Measurements from ENCODE around the gene KLHL1.

KLHL1 gene

DNA sequence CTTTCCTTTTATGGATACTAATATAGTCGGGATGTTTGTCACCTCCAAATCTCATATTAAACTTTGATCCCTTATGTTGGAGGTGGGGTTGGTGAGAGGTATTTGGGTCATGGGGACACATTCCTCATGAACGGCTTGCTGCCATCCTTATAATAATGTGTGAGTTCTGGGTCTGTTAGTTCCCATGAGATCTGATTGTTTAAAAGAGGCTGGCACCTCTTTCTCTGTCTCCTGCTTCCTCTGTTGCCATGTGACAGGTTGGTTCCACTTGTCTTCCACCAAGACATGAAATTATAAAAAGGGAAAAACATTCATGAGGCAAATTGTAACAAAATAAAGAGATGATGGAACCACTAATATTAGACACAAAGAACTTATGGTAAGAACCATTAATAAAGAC lies 108.4 kb downstream of the KLHL1 start:
- no peak for DNase-seq

DNA sequence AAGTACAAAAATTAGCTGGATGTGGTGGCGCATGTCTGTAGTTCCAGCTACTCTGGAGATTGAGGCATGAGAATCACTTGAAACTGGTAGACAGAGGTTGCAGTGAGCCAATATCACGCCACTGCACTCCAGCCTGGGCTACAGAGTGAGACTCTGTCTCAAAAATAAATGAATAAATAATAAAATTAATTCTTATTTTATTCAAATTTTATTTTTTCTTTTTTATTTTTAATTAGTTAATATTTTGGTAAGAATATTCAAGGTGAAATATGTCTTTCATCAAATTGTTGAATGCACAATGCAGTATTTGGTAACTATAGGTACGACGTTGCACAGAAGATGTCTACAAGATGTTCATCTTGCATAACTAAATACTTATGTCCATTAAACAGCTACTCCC lies 111.2 kb downstream of the KLHL1 start:
- DNase-seq = no peak

DNA sequence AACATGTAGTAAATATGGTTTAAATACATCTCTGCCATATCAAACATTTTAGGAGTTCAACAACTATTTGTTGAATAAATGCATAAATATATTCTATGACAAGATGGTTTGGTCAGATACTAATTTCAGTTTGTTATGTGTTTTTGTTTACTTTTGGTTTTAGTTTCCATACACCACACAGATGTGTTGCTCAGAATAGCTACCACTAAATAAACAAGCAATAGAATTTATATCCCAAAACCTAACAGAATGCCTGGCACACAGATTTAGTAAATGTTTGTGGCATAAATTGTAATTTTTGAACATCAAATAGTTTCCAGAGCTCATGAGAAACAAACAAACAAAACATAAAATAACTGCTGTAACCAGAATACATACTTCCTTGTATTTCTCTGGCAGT lies 127.5 kb downstream of the KLHL1 start:
- no peak for DNase-seq

DNA sequence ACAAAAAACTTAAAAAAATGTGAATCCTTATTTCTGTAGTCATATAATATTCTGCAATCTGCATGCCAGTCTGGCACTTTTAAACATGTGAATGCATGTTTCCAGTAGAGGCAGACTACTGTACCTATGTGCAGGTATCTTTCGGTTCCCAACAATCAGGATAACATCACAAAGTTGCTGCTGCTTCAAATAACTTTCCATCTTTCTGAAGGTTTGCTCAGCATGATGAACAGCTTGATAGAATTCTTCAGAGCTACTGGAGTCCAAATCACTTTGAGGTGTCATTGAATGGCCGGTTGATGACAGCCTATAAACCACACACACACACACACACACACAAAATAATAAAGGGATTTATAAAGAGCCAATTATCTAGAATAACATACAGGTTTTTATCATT lies 132.8 kb downstream of the KLHL1 start:
- no peak for DNase-seq

DNA sequence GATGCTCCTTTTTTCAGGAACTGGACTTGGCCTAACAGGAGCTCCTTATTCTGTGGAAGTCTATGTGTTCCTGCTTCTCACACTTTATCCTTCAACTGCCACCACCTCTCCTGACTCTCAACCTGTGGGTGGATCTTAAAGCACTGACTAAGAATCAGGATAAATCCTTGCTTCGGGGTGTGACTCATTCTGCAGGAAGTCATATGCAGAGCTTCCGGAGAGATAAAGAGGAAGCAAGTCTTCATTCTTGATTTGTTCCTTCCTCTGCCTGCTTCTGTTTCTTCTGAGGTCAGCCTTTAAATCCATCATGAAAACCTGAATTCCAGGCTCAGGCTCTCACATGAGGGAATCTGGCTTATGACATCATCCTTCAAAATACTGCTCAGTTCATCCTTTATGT lies 137.7 kb downstream of the KLHL1 start:
- DNase-seq = peak; percentile 51

DNA sequence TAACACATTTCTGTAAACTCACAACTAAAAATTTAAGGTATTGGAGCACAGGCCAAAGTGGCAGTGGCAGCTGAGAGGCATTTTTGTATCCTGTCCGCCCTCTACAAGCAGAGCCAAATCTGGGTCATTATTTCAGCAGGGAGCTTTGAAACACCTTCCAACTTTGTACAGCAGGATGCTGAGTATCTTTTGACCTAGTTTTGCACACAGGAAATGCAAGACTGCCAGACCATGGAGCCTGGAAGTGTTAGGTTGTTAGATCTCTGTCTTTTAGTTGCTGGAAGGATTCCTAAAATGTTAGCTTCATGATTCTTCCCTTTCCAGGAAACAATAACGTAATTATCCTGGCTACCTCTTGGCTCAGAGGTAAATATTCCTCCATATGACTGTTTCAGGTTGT lies 149.2 kb downstream of the KLHL1 start:
- no peak for DNase-seq

DNA sequence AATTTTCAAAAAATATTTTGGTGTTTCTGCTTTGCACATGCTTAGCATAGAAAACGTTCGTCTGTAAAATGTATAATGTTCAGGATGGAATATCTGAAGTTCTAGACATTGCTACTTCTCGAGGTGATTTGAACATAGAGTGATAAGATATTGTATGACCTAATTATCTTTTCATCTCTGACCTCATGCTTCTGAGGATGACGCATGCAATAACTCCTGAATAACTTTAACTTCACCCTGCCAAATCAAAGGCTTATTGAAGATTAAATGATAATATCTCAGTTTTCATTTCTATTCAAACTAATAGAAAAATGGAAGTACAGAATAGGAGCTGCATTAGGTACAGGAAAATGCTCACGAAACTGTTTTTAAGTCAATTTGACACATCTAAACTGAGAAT lies 151.4 kb downstream of the KLHL1 start:
- no peak for DNase-seq

DNA sequence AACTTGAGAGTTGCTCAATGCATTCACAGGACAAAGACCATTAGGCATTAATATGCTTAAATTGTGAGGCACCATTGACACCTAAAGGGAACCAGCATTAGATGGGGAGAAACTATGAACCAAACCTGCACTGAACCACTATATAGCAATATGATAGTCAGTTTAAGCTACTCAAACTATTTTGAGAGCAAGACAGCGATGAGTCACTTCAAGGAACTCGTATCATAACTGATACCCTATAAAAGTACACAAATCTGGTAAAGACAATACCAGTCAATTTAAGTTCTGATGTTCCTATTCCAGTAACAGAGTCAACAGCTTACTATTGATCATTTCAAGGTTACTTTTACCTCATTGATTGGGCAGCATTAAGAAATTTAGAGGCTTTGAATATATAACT lies 151.9 kb downstream of the KLHL1 start:
- no peak for DNase-seq

DNA sequence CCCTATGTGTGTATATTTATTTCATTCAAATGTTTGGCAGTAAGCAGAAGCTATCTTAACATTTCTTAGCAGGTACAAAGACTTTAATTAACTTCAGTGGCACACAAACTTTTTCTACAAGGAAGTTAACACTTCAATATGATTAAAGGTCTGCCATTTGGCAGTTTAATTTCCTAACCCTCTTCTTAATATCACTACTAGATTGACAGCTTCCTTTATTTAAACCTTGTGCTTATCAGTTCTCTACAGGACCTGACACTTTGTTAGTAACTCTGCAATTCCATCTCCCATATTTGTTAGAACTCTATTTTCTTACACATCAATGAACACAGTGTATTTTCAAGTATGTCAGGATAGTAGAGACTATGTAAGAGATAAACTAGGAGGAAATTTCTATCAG lies 153.0 kb downstream of the KLHL1 start:
- peak; percentile 47 for DNase-seq

DNA sequence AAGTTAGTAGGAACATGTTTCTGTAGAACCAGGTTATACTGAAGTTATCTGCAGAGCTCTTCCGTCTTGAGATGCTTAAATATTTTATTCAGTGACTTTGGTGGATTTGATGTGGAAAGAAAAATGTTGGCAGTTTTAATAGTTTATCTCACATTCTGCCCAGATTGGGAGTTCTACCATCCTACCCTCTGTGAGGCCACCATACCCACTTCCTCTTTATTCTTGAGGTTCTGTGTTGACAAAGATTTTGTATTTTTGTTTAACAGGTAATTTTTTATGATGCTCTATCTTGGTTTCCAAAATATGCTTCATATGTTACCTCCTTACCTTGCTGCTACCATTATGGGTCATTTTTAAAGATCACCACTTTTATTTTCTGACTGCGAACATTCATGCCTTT lies 156.8 kb downstream of the KLHL1 start:
- no peak for DNase-seq

DNA sequence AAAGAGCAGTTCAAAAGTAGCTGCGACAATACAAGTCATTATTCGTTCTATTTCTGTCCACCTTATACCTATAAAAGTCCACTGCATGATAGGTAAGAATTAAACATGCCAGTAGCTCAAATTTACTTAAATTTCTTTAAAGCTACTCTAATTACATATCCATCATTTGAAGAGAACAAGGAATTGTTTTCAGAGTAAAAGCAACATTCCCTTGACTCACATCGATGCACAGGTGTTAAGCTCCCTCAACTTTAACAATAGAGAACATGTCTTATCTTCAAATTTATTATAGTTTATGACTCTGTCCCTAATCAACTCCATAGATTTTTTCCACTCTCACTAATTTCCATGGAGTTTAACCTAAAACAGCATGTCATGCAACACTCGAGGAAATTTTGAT lies 158.1 kb downstream of the KLHL1 start:
- no peak for DNase-seq

DNA sequence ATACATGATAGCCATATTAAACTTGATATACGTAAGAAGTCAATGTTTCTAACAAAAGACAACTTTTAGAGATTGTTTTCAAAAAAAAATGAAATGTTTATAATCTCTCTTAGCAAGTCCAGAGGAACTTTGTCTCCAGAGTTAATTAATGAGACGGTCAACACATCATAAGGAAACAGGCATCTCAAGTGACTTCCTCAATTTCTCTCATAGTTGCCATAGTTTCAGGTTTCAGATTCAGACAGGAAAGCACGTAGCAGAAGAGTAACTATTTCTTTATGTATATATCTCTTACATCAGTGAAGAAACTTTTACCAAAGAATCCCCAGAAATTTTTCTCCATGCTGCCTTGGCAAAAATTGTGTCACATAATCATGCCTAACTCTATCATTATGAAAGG lies 160.2 kb downstream of the KLHL1 start:
- peak; percentile 68 for DNase-seq

DNA sequence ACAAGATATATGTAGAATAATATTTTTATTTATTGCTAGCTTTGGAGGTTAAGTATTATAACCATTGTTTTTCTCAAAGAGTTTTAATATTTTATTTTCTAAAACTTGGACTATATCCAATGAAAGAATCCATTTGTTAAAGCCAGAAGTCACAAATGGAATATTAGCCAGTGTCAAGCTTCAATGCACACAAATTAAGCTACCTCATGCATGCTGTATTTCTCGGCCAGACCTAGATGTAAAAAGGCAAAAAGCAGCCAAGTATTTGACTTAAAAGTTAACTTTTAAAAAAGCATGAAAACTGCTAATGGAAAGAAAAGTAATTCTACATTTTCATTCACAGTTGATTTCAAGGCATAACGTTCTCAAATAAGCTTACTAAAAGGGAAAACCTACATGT lies 160.7 kb downstream of the KLHL1 start:
- DNase-seq = no peak

DNA sequence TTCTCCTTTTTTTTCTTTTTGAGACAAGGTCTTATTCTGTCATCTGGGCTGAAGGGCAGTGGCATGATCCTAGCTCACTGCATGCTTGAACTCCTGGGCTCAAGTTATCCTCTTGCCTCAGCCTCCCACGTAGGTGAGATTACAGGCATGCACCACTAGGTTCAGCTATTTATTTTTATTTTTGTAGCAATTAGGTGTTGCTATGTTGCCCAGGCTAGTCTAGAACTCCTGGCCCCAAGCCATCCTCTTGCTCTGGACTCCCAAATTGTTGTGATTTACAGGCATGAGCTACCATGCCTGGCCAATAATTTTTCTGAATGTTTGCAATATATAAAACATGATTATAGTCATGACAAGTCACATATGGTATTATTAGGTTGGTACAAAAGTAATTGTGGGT lies 161.7 kb downstream of the KLHL1 start:
- no peak for DNase-seq

DNA sequence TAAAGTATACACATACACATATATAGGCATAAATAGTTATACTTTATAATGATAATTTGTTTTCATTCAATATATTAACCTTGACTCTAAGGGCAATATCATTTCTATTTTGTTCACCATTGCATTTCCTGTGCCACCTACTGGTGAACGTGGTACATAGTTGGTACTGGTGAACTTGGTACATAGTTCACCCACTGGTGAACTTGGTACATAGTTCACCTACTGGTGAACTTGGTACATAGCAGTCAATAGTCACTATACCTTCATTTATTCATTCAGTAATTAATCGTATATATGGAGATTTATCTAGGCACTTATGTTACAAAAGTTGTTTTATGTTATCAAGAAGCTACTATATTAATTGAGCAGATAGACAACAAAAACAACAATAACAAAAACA lies 173.2 kb downstream of the KLHL1 start:
- DNase-seq = peak; percentile 71

DNA sequence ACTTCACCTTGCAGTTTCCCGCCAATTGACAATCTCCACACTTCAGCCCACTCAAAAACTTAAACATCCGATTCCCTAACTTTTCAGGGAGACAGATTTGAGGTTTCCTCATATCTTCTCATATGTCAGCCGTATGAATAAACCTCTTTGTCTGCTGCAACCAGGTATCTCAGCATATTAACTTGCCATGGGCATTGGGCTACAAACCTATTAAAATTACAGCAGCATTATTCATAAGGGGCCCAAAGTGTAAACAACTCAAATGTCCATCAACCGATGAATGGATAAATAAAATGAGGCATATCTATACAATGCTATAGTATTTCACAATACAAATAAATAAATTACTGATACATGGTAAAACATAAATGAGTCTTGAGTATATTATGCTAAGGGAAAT lies 180.0 kb downstream of the KLHL1 start:
- no peak for DNase-seq

DNA sequence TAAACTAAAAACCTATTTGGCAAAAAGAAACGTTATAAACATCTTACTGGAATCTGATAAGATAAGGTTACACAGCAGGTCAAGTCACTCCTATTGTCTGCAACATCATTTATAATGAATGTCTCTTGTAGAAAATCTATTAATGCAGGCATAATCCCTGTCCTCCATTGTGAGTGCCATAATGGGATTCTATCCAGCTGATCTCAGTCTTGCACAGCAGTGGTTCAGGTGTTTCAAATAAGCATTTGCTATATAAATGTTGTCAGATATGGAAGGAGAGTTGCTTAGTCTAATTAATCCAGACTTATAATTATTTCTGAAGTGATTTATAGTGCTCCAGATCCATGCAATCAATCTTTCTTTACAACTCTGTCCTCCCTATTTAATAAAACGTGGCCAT lies 187.1 kb downstream of the KLHL1 start:
- no peak for DNase-seq

DNA sequence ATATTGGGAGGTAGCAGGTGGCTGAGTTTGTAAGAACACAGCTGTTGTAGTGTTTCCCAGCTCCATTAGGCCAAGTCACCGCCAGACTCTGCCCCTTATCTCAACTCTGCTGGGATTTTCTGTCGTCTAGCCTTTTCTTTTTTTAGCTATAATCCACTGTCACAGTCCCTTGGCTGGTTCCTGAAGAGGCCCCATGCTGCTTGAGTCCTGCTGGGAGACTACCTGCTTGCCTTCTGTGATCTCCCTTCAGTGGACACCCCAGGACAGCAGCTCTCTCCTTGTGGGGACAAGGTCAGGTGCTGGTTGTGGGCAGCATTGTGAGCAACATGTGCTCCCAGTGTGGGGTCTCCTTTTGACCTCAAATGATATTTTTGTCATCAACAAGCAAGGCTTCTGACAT lies 195.6 kb downstream of the KLHL1 start:
- DNase-seq = no peak

DNA sequence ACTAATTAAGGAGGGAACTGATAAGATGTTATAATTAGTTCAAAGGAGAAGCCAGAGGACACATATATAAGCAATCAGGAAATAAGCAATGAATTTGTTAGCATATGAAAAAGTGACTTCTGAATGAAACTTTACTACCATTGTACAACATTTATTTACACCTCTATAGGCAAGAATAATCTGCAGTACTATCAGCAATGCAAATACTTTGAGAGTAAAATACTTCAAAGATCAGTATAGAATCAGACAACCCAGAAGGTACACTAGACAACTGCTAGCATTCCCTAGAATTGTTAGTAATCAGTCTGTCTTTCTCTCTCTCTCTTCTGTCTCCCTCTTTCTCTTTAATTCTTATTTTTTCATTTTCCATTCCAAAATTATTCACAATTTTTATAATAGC lies 197.5 kb downstream of the KLHL1 start:
- DNase-seq = no peak

DNA sequence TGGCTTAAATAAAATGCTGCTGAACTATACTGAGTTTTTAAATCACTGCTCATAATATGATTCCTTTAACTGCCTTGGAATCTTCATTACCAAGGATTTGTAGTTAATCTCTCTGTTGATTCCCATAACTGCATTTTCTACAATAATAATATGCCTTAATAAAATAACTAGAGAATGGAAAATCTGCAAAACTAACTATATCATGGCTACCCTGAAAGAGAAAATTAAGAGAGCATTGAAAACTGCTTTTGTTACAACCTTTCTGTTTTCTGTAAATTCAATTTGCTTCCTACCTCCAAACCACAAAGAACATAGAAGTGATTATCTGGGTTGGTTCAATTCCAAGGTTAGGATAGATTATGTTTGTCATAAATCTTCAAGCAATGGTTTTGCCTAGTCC lies 203.5 kb downstream of the KLHL1 start:
- no peak for DNase-seq

DNA sequence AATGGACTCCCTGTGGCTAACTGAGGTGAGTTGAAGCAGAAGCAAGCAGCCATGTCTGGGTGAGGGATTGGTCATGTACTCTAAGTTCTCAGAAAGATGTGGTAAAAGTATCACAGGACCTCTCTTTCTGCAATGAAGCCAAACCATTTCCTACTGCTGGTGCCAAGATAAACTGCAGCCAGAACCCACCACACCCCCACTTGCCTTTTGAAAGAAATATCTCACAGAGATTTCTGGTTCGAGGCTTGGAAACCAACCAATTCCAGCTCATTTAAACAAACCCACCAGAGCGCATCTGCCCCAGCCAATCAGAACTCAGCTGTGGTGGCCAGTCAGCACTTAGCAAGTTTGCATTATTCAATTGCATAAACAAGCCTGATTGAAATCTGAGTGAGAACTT lies 205.2 kb downstream of the KLHL1 start:
- DNase-seq = peak; percentile 33

DNA sequence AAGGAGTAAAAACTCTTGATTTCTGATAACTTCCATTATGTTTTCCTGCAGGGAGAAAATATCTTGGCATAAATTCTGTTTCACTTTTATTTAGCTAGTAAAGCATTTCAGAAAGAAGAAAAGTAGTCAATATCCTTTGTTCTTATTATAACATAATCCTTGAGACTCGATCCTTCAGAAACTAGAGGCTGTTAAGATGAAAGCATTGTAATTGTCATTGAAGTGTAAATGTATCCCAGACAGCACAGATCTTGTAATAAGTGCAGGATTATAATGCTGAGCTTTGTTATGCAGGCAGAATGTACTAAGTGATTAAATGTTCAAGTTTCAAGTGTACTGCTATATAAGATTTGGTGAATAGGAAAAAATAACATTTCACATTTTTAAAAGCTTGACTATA lies 225.8 kb downstream of the KLHL1 start:
- DNase-seq = no peak

DNA sequence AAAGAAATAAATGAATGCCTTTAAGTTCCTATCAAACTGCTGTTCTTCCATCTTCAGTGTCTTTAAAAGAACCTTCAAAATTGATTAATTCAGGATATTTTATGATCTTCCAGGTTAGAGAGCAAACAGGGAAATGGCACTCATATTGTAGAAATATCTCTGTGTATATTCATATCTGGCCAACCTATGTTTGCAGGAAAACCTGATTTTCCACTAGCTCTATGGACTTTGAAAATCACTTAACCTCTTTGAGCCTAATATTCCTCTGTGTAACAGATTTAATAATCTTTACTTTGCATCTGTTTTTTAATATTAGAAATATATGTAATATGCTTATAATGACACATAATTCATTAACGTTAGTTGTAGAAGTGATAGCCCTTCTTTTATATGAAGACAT lies 228.3 kb downstream of the KLHL1 start:
- DNase-seq = no peak

DNA sequence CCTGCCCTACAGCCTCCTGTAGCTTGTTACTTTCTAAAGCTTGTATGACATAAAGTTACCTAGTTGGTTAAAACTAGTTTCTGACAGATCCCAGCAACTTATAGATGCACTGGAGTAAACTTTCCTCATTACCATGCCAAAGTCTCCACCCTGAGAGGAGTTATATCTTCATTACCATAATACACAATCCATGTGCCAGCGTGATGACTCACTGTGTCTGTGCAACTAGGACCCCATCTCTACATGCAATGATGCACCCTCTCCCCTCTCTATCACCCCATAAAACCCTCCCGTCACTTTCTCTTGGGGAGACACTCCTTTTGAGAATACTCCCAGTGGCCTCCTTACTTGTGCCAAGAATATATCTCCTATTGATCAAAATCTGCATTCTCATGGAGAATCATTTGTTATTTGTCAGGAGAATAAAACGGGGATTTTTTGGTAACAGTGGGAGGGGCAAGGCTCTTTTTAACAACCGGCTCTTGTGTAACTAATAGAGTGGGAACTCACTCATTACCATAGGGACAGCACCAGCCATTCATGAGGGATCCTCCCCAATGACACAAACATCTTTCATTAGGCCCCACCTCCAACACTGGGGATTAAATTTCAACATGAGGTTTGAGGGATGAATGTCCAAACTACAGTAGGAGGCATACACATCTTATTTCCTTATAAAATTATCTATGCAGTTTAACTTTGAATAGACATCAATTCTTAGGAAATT lies 235.8 kb downstream of the KLHL1 start:
- DNase-seq = no peak

DNA sequence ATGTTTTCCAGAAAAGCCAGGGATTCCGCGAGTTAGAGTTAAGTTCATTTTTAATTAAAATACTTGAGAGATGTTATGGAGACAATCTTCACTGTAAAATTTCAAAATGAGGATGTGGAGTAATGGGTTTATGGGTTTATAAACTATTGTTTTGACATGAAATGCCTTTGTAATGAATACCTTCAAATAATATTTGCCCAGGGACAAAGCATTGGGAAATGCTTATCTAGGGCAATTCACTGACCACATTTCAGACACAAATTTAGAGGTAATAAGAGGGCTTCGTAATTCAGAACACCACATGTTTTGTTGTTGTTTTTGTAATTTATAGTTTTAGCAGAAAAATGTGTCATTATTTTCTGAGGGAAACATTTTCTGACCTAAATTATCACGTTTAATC lies 241.7 kb downstream of the KLHL1 start:
- no peak for DNase-seq

Data from hematopoietic multipotent progenitor cell treated with erythropoietin and hydrocortisone succinate and interleukin-3 and kit ligand, for 4 days (in vitro differentiated cells).